ENCODE measurements around the gene VARS1.

DNA sequence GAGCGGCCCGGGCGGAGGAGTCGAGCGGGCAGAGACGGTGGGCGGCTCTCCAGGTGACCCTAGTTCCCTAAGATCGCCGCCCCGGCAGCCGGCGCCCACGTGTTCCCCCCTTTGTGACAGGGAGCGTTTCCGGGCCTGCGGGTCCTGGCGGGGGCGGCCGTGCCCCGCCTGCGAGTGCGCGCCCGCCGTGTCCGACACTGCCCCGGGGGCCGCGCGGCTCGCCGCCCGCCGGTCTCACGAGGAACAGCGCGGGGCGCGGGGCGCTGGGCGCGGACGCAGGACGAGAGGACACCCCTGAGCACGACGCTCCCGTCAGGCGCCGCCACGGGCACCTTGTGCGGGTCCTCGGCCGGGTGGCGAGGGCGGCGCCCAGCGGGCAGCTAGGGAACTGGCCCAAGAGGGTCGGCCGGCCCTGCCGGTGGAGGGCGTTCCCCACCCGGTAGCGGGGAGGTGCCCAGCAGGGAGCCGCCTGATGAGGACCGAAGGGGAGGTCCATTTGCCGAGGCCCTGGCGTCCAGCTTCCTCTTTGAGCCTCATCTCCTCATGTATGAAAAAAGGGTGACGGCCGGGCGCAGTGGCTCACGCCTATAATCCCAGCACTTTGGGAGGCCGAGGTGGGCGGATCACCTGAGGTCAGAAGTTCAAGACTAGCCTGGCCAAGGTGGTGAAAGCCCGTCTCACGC, at the start of gene VARS1:
- no peak for TF ChIP-seq EZH2phosphoT487 (IDR thresholded peaks at IDR 0.05; ENCODE audit: unreplicated experiment)
- TF ChIP-seq CTCF (conservative IDR thresholded peaks at IDR 0.05; ENCODE audit: low read depth in 2 of 2) = peak; percentile 39 to 97; a peak in 3 of 4 replicates
- no peak for TF ChIP-seq EZH2 (IDR thresholded peaks at IDR 0.05; ENCODE audit: low read depth, unreplicated experiment)
- TF ChIP-seq POLR2AphosphoS5 (IDR thresholded peaks at IDR 0.05; ENCODE audit: low read depth) = peak; percentile 38

Measured in GM23338 (cell line).